COLO668 (cell line): Measurements from ENCODE around the gene ATP9A.
"Not testable (repeated sequence)": the region's sequence is repeated elsewhere in the genome, so short reads cannot be mapped to it uniquely, and the experiment has no call there.

Experiments used
- DNase-seq: peaks from one replicate; lab custom pipeline; 2025; ENCODE audit not compliant: unreplicated experiment; lab: John Stamatoyannopoulos, UW

The ATP9A gene

DNA sequence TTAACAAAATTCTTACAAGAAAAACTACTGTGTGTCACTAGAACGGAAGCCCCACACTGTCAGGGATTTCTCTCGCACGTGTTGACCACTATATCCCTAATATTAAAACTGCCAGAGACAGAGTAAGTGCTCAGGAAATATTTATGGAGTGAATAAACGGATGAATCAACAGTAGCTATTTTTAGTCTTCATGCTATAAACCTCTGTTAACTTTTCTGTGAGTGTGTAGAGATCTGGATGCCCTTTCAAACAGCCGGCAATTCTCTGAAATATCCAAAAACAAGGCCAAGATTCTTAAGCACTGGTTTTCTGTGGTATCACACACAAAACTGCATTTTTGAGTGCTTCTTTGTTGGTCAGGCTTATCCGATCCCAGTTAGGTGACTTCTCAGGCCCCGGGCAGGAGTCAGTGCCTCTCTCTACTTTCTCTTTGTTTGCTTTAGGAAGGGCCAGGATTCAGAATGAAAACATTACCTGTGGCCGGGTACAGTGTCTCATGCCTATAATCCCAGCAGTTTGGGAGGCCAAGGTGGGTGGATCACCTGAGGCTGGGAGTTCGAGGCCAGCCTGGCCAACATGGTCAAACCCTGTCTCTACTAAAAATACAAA lies 15.7 kb downstream of the ATP9A start:
- DNase-seq = no peak

DNA sequence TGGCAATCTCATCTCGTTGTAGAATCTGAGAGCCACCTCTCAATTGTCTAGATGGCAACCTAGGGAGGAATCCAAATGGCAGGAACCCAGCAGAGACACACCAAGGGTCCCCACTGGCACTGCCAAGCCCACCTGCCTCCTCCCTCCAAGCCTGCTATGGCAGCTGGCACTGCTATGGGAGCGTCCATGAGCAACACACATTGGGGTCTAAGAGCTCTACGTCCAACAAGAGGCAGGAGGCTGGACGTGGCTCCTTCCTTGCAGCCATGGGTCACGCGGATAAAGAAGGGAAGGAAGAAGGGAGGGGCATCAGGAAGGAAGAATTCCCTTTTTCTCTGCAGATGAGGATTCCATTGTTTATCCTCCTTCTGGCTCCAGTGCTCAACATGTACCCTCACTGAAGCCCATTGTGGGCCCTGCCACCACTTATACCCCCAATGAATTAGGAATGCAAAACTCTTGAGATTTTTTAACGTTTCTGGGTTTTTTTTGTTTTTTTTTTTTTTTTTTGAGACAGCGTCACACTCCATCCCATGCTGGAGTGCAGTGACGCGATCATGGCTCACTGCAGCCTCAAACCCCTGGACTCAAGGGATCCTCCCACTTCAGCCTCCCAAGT lies 17.3 kb downstream of the ATP9A start:
- DNase-seq = no peak

DNA sequence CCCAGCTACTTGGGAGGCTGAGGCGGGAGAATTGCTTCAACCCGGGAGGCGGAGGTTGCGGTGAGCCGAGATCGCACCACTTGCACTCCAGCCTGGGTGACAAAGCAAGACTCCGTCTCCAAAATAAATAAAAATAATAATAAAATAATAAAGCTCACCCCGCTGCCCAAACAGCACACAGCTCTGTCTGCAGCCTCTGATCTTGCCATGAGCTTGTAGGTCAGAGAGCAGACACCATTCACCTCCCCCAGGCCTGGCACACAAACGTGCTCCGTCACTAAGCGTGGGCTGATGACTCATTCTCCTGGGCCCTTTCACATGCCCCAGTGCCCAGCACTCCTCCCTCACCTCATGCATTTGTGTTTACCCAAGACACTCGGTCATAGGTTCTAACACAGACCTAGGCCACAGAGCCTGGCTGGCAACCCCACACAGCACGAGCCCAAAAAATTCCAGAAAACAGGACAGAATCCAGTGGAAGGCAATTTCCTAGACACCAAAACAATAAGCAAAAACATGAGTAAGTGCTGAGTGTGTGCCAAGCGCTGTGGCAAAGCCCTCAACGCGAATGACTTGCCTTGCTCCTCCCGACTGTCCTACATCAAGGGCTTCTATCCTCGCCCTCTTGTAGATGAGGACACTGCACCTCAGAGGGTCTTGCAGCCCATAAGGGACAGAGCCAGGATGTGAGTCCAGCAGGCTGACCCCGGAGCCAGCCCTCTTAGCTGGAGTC lies 18.0 kb downstream of the ATP9A start:
- peak; percentile 79 for DNase-seq

DNA sequence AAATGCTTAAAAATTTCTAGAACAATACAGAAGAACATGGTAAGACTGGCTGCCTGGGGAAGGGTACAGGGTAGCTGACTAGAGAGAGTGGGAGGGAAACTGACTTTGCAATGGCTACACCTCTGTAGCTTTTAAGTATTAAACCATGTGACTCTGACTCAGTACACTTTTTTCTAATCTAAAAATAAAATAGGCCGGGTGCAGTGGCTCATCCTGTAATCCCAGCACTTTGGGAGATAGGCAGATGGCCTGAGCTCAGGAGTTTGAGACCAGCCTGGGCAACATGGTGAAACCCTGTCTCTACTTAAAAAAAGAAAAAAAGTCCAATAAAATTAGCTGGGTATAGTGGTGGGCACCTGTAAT lies 18.5 kb downstream of the ATP9A start:
- no peak for DNase-seq

DNA sequence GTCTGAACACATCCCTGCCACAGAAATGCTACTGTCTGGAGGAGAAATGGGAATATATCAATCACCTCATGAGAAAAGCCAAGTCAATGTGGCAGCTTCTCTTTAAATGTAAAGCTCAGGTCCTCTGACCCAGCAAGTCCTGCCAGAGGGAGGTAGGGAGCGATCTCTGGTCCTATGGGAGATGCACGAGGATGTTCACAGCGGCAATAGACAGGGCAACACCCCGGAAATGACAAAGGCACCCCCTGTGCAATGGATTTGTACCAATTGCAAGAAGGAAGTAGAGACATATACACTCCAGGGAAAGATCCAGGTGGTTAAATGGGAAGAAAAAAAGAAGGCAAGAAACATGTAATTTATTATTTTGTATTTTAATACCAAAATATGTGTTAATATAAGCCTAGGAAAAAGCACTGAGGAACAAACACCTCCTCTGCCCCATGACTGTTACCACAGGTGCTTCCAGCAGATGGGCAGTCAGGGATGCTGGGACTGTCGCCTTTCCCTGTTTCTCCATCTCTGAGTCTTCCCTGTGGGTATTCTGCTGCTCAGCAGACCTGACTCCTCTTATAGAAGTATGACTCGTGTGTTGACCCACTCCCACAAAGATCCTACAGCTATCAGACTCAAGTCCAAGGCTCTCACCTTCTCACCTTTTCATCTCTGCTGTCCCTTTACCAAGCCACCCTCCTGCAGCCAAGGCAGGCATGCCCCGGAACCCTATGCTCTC lies 20.8 kb downstream of the ATP9A start:
- DNase-seq = no peak

DNA sequence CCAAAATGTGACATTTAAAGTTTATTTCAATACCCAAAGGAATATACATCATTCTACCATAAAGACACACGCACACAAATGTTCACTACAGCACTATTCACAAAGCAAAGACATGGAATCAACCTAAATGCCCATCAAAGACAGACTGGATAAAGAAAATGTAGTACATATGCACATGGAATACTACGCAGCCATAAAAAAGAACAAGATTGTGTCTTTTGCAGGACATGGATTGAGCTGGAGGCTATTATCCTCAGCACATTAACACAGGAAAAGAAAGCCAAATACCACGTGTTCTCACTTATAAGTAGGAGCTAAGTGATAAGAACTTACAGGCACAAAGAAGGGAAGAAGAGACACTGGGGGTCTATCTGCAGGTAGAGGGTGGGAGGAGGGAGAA lies 22.4 kb downstream of the ATP9A start:
- no peak for DNase-seq

DNA sequence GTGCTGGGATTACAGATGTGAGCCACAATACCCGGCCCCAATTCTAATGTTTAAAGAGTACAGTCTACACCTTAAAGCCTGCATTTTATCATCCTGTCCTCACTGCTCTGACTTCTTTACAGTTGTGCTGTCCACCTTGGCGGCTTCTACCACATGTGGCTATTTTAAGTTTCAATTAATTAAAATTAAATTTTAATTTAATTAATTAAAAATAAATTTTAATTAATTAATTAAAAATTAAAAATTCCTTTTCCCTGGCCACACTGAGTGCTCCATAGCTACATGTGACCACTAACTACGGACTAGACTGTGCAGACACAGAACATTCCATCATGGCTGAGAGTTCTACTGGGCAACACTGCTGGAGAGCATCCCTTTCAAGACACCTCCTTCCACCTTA lies 27.4 kb downstream of the ATP9A start:
- DNase-seq = no peak

DNA sequence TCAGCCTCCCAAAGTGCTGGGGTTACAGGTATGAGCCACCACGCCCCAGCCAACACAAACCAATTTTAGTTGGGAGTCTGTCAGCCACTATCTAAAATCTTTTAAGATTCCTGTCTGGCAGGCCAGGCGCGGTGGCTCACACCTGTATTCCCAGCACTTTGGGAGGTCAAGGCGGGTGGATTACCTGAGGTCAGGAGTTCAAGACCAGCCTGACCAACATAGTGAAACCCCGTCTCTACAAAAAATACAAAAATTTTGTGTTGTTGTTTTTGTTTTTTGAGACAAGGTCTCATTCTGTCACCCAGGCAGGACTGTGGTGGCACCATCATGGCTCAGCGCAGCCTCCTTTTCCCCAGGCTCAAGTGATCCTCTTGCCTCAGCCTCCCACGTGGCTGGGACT lies 27.9 kb downstream of the ATP9A start:
- not testable (repeated sequence) for DNase-seq

DNA sequence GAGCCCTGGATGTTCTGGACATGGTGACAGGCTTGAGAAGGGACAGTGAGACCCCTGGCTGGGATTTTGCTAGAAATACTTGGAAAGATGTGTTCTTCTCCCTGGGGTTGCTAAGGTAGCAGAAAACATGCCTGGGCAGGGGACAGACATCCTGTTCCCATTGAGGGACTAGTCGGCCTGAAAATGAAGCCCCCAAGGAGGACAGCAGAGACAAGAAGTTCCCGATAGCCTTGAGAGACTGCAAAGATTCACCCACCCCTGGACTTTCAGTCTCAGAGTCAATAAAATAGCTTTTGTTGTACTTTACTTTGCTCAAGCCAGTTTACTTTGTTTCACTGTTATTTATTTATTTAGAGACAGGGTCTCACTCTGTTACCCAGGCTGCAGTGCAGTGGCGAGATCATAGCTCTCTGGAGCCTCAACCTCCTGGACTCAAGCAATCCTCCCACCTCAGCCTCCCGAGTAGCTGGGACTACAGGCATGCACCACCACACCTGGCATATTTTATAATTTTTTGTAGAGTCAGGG lies 28.4 kb downstream of the ATP9A start:
- no peak for DNase-seq

DNA sequence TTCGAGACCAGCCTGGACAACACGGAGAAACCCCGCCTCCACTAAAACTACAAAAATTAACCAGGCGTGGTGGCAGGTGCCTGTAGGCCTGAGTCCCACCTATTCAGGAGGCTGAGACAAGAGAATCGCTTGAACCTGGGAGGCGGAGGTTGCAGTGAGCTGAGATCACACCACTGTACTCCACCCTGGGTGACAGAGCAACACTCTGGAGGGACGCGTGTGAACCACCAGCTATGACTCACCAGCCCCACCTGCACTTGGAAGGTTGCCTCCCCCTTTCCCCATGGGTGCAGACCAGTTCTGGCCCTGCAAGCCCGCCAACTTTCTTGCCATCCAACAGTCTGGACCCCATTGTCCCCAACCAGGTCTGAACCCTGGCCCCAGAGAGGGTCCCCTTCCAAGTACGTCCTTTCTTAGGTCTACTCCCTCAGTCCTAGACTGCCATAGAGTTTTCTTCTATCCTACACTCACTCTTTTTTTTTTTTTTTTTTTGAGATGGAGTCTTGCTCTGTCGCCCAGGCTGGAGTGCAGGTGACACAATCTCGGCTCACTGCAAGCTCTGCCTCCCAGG lies 29.2 kb downstream of the ATP9A start:
- no peak for DNase-seq

DNA sequence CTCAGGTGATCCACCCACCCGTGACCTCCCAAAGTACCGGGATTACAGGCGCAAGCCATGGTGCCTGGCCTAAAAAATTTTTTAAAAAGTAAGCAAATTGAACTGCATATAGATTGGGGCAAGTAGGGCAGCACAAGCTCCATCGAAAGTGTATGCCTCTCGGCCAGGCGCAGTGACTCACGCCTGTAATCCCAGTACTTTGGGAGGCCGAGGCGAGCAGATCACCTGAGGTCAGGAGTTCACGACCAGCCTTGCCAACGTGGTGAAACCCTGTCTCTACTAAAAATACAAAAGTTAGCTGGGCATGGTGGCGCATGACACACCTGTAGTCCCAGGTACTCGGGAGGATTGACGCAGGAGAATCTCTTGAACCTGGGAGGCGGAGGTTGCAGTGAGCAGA lies 29.9 kb downstream of the ATP9A start:
- not testable (repeated sequence) for DNase-seq

DNA sequence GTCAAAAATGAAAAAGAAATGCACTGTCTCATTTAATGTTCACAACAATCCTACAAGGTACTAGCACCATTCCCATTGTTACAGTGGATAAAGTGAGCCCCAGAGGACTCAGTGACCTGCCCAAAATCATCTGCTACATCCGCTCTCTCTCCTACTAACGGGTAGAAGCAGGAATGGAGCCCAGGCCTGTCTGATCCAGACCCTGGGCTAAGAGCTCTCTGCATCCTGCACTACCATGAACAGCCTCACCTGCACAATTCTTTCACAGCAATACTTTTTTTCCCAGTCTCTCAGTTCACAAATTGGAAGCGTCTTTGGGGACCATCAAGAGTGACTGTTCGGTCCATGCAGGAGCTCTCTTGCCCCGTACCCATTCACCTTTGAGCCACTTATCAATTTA lies 31.2 kb downstream of the ATP9A start:
- no peak for DNase-seq

DNA sequence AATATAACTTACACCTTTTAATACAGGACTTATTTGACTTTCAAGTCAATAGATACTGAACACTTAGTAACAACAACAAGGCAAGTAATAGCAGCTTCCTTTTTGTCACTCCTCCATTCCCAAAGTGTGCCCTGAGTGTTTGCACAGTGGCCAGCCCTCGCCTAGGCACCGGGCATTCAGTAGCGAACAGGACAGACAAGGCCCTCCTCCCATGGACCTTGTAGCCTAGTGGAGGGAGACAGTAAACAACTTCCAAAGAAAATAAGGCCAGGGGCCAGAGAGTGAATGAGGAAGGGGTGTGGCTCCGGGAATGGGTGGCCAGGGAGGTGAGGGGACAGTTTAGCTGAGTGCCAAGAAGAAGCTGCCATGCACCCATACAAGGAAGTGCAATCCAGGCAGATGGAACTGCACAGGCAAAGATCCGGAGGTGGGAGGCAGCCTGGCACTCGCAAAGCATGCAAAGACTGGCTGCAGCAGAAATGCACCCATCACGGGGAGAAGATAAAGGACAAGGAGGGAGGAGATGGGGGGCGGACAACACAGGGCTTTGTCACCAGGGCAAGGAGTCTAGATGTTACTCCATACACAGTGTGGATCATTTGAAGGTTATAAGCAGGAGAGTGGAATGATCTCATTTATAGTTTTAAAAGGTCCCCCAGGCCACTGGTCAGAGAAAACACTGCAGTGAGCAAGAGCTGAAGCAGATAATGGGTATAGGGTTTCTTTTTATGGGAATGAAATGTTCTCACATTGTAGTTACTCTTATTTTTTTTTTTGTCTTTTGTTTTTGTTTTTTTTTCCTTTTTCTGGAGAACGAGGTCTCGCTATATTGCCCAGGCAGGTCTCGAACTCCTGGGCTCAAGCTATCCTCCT lies 32.2 kb downstream of the ATP9A start:
- DNase-seq = no peak

DNA sequence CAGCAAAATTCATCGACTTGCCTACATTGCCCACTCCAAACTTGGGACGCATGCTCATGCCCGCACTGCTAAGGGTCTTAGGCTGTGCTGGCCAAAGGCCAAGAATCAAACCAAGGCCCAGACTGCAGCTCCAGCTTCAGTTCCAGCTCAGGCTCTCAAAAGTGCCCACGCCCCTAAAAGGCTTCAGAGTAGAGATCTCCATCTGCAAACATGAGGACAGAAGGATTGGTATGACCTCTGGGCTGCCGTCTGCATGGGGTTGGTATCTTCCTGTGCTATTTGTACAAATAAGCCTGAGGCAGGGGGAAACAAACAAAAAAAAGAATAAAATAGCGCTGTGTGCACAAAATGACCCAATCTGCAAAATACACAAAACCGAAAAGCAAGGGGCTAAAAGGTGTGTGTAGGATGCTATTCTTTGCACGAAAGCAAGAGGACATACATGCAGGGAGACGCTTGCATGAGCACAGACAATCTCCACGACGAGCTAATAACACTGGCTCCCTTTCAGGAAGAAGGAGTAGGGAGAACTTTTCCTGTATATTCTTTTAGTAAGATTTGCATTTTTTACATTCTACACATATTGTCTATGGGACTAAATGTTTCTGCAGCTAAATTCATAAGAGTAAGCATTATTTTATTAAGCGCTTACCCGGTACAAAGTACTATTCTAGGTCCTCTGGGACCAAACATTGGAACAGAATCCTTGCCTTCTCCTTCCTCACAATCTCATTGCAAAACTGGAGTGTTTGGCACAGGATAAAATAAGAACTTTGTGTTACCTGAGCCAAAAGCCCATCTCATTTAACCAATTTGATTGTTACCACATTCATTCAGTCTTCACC lies 33.1 kb downstream of the ATP9A start:
- DNase-seq = no peak

DNA sequence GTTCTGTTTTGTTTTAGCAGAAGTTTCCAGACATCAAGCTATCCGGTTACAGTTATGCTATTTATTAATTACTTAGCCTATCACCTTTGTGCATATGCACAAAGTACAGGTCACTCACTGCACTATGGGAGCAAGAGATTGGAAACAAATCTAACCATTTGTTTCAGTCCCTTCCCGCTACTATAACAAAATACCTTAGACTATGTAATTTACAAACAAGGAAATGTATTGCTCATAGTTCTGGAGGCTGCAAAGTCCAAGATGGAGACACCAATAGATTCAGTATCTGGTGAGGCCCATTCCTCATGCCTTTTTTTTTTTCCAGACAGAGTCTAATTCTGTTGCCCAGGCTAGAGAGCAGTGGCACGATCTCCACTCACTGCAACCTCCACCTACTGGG lies 35.1 kb downstream of the ATP9A start:
- DNase-seq = no peak

DNA sequence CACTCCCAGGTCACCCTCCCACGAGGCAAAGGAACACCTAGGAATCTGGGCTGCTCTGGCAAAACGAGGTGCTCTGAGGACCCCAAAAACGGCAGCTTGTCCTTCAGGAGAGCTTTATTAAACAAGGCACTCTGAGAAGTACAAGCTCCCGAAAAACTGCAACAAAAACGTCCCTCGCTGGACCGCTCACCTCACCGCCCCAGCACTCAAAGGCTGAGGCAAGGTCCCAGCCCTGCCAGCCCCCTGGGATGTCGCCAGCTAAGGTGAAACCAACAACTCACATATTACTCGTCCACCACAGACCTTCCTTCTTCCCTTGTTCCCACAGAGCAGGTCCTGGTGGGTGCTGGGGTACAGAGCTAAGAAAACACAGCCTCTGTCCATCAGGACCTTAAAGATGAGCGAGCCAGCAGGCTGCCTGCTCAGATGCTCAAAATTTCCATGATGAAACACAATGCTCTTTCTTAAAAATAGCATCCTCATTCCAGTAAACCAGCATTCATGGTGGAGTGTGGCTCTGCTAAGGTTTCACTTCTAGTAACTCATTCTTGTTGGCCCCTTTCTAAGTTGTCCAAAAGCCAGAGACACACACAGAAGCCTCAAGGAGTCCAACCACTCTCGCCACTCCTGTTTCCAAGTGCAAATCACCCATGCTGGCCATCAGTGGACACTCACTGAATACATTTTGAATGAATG lies 35.9 kb downstream of the ATP9A start:
- DNase-seq = no peak

DNA sequence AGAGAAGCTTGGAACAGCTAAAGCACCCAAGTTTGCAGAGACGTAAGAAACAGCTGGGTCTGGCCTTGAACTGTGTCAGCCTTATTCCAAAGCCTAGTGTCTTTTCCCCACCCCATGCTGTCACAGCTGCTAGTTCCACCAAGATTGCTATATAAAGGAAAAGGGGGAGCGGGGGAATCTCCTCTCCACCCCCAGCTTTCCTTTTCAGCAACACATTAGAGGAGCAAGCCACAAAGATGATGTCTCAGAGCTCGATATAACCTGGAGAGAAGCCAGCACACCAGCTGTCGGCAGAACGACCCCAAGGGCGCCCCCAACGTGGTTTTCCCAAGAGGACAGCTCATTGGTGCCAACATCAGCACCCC lies 36.5 kb downstream of the ATP9A start:
- DNase-seq = no peak

DNA sequence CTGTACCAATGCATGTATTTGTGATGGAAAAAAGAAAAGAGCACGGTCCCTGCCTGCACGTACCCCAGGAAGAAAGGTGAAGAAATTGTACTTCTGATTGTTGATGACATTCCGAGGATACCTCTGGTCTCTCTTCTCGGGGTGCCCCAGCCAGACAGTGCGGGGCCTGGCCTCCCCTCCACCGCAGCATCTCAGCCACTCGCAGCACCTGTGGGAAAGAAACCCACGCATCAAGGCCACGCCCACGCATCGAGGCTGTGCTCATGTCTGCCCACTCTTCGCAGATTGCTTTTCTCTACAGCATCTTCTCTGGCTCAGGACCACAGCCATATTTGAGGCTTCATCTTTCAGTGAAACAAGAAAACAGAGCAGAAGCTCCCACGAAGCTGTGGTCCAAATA lies 38.4 kb downstream of the ATP9A start:
- no peak for DNase-seq

DNA sequence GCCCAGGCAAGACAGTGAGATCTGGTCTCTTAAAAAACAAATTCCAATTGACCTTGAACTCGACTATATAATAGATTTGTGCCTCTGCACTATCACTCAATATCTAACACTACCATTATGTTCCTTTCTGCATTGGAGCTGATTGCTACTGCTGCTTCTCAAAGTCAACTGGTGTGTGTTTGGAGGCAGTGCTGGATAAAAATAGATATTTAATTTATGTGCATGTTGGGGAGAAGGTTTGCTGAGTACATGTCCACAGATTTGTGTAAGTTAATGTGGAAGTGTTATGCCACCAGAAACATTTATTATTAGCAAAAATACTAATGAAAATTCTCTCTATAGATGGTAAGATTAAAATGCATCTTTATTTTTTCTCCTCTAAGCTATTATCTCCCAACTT lies 39.5 kb downstream of the ATP9A start:
- no peak for DNase-seq
